ENCODE measurements around the gene NOTO.

GRCh38 chr2:73239776-73240175, 37.4 kb downstream of the NOTO start:
- TF ChIP-seq CTCF (IDR thresholded peaks at IDR 0.05): no peak
- TF ChIP-seq POLR2A (IDR thresholded peaks at IDR 0.05): no peak

Data from right lobe of liver (tissue), 4 donors.